ENCODE data around the gene ASAH2. TPM values are rescaled to one million over a fixed set of nuclear protein-coding genes. Genes with fewer than 3 reads are reported as not detected.

The ASAH2 gene
- total RNA-seq (2021; ENCODE audit: unreplicated experiment) (10.7 TPM), Bru-seq, nascent RNA (percentile 24 among the genes with signal in this experiment), BruChase-seq, experiment 1, labeled RNA remaining after a 6-hour chase (percentile 34 among the genes with signal in this experiment), BruChase-seq, experiment 2, labeled RNA remaining after a 2-hour chase (percentile 32 among the genes with signal in this experiment)
- polyA plus RNA-seq (2012), result 2.1 and 4.3 TPM in 2 replicates
- long read RNA-seq, partial matches to known transcripts, result 1 of 1 reads
- long read RNA-seq, other reads (novel, unspliced or antisense), result 0 of 1 reads

DNA sequence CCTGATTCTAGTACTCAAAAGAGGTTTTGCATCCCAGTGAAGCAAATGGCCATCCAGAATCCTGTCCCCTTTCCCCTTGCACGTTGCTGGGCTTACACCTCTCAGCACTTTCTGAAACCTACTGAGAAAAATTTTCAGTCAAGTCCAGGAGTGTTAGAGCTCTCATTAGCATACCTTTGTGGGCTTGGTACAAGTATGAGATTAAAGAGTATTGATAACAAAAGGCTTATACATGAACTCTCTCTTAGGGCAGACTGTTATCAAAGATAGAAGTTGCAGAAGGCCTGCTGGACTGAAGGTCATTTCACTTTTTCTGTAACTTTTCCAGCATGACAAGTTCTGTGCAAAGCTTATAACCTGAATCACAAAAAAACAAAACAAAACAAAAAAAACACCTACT, at the start of gene ASAH2:
Gene ASAH2 (minus strand): TSS at position 123 of the 400 bp plus-strand sequence. CDS start 2,906 bp downstream, outside the sequence.
- H2AFZ ChIP-seq (ENCODE audit: low read depth, low read length, poor library complexity, severe bottlenecking), result no peak within 1 kb of the TSS
- H3K9me3 ChIP-seq (ENCODE audit: control insufficient read depth in 1 of 2, insufficient read depth in 1 of 2, low read depth in 1 of 2, low read length in 2 of 2), result no peaks in the 10 kb centered on the region
- no peaks in the 10 kb centered on the region for H4K20me1 ChIP-seq (ENCODE audit: insufficient read depth)
- no peak for ATAC-seq
- intact Hi-C loops (cut with micrococcal nuclease), result no loop called here
- no peak within 1 kb of the TSS for H3K4me3 ChIP-seq (replicated peaks in 1 of 2; ENCODE audit: low read depth in 1 of 2, low read length in 2 of 2)
- no peak for TF ChIP-seq ZFX (IDR thresholded peaks at IDR 0.05)
- TF ChIP-seq EGR1 (IDR thresholded peaks at IDR 0.05; ENCODE audit: low read depth), result no peak
- no peak for TF ChIP-seq JUND (IDR thresholded peaks at IDR 0.05)
- TF ChIP-seq POLR2AphosphoS5 (IDR thresholded peaks at IDR 0.05; ENCODE audit: low read depth, low read length), result no peak
- TF ChIP-seq CBX3 (IDR thresholded peaks at IDR 0.05; ENCODE audit: low read depth), result no peak
- no peak for TF ChIP-seq EZH2 (IDR thresholded peaks at IDR 0.05)
- TF ChIP-seq, protein P1, sequence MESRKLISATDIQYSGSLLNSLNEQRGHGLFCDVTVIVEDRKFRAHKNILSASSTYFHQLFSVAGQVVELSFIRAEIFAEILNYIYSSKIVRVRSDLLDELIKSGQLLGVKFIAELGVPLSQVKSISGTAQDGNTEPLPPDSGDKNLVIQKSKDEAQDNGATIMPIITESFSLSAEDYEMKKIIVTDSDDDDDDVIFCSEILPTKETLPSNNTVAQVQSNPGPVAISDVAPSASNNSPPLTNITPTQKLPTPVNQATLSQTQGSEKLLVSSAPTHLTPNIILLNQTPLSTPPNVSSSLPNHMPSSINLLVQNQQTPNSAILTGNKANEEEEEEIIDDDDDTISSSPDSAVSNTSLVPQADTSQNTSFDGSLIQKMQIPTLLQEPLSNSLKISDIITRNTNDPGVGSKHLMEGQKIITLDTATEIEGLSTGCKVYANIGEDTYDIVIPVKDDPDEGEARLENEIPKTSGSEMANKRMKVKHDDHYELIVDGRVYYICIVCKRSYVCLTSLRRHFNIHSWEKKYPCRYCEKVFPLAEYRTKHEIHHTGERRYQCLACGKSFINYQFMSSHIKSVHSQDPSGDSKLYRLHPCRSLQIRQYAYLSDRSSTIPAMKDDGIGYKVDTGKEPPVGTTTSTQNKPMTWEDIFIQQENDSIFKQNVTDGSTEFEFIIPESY (IDR thresholded peaks at IDR 0.05; ENCODE audit: extremely low read depth, insufficient replicate concordance, low read length), result no peak
- TF ChIP-seq SP1 (IDR thresholded peaks at IDR 0.05; ENCODE audit: low read depth), result no peak
- TF ChIP-seq POLR2A (IDR thresholded peaks at IDR 0.05; ENCODE audit: borderline replicate concordance, extremely low read depth, insufficient read depth, insufficient read length), result no peak
- TF ChIP-seq, protein P2, sequence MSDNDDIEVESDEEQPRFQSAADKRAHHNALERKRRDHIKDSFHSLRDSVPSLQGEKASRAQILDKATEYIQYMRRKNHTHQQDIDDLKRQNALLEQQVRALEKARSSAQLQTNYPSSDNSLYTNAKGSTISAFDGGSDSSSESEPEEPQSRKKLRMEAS (IDR thresholded peaks at IDR 0.05), result no peak
- TF ChIP-seq ZNF274 (IDR thresholded peaks at IDR 0.05; ENCODE audit: low read depth, low read length), result no peak
- TF ChIP-seq, protein P3, sequence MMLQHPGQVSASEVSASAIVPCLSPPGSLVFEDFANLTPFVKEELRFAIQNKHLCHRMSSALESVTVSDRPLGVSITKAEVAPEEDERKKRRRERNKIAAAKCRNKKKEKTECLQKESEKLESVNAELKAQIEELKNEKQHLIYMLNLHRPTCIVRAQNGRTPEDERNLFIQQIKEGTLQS (IDR thresholded peaks at IDR 0.05), result no peak
- no peak for TF ChIP-seq SRF (IDR thresholded peaks at IDR 0.05; ENCODE audit: low read depth)
- no peak within 1 kb of the TSS for H3K9ac ChIP-seq (ENCODE audit: low read length)
- no peaks in the 10 kb centered on the region for H3K9me2 ChIP-seq (ENCODE audit: insufficient read depth)
- H3K27ac ChIP-seq (ENCODE audit: low read depth, low read length), result no peak within 1 kb of the TSS
- no peaks in the 10 kb centered on the region for H3K4me1 ChIP-seq (ENCODE audit: control insufficient read depth in 1 of 2, insufficient read depth in 2 of 2, low read length in 2 of 2)
- no peaks in the 10 kb centered on the region for H3K79me2 ChIP-seq (ENCODE audit: insufficient read depth, low read length)
- DNase-seq (ENCODE audit: low read depth, low spot score), result no peak
- ChIA-PET POLR2A (no interaction called here), RAD21 (ENCODE audit: low non-redundant PET in 1 of 2, low total read pairs in 2 of 2, uncharacterized antibody in 2 of 2, unreplicated experiment in 2 of 2) (no interaction called here), CTCF (no interaction called here)
- no peak within 1 kb of the TSS for H3K4me2 ChIP-seq (ENCODE audit: low read length)
- no peaks in the 10 kb centered on the region for H3K36me3 ChIP-seq (ENCODE audit: control insufficient read depth in 1 of 2, insufficient read depth in 2 of 2, low read length in 2 of 2)
- no TSS peak for BruUV-seq (replicated peaks)
- peaks cover 43% of the 10 kb centered on the region for H3K27me3 ChIP-seq (ENCODE audit: insufficient read depth, low read length)

All from HCT116 (cell line).